Stimulated activated CD4-positive, alpha-beta T cell treated with anti-CD3 and anti-CD28 coated beads, Interleukin-12 subunit alpha, Interleukin-12 subunit beta, amount 100 ng/mL, for 48 hours (primary cell): ENCODE data around the gene TSPAN17.

Source experiments
- DNase-seq, 3 donors: peaks; one replicate each; pipeline ENCODE4 v3.0.0-alpha.2; 2020; ENCODE audit warnings: low read depth in 2 of 3, low spot score in 1 of 3

Gene TSPAN17

DNA sequence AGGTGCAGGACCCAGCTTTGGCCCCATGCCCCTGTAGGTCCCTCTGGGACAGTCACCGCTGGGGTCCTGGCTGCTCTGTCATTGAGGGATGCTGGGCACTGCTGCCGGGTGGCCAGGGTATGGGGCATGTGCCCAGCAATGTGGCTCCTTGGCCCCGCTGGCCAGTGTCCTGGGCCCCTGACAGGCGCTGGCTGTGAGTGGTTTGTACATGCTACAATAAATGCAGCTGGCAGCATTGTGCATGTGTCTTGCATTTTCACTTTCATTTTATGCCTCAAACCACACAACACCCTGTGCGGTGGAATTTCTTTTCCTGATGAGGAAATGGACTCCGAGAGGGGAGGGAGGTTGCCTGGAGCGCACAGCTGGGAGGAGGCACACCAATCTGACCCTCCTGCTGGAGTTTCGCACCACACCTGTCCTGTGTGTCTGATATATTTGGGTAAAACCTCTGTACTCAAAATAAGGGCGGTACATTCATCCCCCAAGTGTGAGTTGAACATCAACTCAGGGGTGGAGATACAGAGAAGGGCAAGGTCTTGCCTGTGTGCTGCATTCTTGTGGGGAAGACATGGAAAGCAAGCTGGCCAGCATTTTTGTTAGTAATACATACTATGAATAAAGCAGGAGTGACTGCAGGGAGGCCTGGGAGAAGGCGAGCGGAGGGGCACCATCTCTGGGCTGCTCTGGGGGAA is 11.7 kb downstream of the TSPAN17 start:
- DNase-seq, result no peak

GRCh38 chr5:176659512-176659839 is 12.2 kb downstream of the TSPAN17 start:
- DNase-seq, result no peak

DNA sequence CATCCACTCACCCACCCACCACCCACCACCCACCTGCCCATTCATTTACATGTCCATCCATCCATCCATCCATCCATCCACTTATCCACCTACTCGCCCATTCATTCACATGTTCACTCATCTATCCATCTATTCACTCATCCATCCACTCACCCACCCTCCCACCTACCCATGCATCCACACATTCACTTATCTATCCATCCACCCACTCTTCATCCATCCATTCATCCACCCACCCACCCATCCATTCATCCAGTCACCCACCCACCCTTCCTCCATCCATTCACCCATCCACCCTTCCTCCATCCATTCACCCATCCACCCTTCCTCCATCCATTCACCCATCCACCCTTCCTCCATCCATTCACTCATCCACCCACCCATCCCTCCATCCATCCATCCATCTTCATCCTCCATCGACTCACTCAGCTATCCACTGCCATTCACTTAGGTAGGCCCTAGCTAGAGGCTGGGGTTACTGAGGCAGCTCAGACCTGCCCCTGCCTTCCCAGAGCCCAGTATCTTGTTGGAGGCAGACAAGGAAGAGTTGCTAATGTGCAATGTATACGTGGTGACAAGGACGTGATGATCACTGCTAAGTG is 12.7 kb downstream of the TSPAN17 start:
- DNase-seq, result no peak

DNA sequence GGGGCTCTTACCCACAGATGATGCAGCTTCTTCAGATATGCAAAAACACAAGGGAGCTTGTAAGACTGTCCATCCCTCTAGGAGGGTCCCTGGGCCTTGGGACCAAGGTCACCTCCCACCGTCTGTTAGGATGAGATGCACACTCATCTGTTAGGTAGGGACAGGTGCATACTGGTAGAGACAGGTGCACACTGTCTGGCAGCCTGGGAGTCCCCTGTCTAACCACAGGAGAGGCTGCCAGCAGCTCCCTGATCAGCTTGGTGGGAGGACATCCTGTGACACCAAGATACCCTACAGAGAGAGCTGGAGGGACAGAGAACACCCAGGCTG is 13.2 kb downstream of the TSPAN17 start:
- DNase-seq, result no peak

GRCh38 chr5:176660860-176661641 is 13.8 kb downstream of the TSPAN17 start:
- peak; percentile 58 to 81 (median 74) for DNase-seq

GRCh38 chr5:176661676-176662075 is 14.4 kb downstream of the TSPAN17 start:
- DNase-seq, result no peak

DNA sequence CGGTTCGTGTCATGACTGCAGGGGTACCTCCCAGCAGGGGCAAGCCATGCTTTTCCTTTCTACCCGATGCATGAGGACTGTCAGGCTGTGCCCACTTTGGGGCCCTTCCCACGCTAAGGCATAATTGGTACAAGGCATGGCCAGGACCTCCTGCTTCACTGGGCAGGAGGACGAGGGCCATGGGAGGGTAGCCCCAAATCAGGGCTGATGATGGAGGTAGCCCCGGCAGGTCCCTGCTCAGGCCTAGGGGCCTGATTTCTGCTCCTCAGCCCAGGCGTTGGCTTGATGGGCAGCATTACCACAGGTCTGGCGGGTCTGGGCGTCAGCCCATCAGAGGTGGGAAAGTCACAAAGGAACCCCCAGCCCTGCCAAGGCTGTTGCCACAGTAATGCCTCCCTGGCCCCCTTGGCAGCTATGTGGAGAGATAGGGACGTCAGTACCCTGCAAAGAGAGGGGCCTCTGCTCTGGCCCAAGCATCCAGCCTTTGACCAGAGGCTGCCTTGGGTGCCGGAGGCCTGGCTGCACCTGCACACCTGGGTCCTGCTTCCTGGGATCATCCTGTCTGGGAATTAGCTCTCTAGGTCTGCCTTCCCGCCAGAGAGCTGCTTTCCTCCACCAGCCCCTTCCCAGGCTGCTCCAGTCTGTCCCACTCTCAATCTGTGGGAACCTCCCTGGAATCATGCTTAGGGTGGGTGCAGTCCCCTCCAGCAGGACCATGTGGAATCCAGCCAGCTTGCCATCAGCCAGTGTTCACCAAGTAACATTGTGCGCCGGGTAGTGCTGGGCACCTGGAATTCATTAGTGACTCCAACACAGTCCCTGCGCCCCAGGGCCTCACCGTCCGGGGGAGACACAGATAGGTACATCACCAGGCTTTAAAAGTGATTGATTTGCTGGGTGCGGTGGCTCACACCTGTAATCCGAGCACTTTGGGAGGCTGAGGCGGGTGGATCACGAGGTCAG is 15.4 kb downstream of the TSPAN17 start:
- no peak for DNase-seq

DNA sequence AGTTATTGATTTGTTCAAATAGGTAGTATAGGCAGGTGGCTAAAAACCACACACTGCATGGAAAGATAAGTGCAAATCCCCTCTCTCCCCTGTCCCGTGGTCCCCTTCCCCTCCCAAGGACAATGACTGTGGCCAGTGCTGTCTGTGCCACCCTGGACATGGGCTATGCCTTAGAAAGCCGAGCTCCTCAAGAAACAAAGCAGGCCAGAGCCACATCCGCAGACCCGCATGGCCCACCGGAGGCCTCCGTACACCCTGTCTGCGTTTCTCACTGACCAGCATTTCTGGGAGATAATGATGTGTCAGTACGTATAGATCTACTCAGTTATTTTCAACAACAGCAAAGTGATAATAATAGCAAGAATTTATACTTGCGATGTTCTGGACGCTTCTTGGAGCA is 16.3 kb downstream of the TSPAN17 start:
- DNase-seq, result no peak

- DNase-seq, result no peak
Observed at GRCh38 chr5:176664479-176664878, 17.2 kb downstream of the TSPAN17 start.

GRCh38 chr5:176664886-176665285 is 17.6 kb downstream of the TSPAN17 start:
- no peak for DNase-seq

DNA sequence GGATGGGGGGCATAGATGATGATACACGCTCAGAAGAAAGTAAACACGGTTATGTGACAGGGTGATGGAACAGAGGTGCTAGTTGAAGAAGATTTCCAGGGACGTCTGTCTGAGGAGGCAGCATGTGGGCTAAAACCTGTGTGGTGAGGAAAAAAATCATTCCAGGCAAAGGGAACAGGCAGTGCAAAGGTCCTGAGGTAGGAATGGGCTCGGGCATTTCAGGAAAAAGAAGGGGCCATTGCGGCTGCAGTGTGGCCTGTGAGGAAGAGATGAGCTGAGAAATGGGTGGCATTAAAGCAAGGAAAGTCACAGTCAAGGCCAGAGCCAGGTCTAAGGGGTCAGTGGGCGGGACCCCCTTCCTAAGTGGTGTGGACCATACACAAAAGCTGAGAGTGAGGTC is 18.2 kb downstream of the TSPAN17 start:
- no peak for DNase-seq

- no peak for DNase-seq
Observed at GRCh38 chr5:176667637-176668036, 20.4 kb downstream of the TSPAN17 start.

DNA sequence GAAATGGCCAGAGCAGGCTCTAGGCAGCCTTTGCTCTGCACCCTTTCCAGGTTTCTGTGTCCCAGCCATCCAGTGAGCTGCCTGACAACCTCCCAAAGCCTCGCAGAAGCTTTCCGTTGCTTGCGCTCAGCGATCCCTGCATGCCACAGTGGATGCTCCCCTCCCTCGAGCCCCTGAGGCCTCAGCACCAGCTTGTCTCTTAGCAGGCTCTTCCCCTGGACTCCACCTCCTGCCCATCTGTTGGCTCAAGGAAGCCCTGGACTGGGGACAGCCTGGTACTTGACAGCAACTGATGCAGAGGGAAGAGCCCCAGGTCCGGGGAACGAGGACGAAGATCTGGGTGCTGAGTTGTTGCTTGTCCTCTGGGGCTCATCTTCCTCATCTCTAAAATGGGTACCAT is 23.2 kb downstream of the TSPAN17 start:
- DNase-seq, result no peak

- DNase-seq, result no peak
Observed at GRCh38 chr5:176671399-176671798, 24.1 kb downstream of the TSPAN17 start.

DNA sequence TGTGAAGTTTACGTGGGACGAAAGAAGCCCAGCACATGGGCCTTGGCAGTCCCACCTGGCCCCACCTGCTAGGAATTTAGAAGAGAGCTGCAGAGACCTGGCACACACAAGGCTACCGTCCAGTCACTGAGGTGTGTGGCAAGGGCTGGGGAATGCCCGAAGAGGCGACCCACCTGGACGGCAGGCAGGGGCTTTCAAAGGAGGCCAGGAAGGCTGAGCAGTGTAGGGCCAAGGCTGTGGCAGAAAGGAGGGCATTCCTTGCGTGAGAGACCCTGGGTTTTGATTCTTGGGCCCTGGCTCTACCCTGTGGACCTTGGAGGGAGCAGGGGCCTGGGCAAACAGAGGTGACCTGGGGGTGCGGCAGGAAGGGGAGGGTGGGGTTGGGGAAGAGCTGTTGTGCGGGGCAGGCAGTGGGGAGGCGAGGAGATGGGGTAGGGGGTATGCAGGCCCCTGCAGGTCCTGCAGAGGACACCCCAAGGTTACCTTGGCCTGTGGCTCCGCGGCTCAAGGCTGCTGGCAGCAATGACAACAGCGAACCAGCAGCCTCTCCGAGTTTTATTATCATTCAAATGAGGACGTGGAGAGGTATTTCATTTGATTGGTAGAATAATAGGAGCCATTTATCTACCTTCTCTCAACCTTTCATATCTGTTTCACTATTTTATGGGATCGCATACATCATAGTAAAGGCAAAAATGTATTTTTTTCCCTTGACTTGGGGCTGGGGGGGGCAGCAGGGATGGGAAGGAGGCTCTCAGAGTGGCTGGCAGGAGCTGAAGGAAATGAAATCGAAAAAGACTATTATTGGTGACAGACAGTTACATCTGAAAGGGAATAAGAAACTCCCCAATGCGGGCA is 24.8 kb downstream of the TSPAN17 start:
- DNase-seq, result no peak

- DNase-seq, result no peak
Observed at GRCh38 chr5:176673651-176674583, 26.6 kb downstream of the TSPAN17 start.

DNA sequence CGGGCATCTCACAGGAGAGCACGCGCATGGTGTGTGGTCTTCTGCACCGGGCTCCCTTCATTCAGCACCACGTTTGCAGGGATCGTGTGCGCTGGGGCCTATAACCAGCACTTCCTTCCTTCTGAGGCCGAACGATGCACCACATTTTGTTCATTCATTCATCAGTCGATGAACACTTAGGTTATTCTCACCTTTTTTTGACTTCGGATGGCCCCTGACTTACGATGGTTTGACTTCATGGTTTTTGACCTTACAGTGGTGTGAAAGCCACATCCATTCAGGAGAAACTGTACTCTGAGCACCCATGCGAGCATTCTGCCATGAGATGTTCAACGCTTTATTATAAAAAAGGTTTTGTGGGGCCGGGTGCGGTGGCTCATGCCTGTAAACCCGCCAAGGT is 27.5 kb downstream of the TSPAN17 start:
- no peak for DNase-seq

DNA sequence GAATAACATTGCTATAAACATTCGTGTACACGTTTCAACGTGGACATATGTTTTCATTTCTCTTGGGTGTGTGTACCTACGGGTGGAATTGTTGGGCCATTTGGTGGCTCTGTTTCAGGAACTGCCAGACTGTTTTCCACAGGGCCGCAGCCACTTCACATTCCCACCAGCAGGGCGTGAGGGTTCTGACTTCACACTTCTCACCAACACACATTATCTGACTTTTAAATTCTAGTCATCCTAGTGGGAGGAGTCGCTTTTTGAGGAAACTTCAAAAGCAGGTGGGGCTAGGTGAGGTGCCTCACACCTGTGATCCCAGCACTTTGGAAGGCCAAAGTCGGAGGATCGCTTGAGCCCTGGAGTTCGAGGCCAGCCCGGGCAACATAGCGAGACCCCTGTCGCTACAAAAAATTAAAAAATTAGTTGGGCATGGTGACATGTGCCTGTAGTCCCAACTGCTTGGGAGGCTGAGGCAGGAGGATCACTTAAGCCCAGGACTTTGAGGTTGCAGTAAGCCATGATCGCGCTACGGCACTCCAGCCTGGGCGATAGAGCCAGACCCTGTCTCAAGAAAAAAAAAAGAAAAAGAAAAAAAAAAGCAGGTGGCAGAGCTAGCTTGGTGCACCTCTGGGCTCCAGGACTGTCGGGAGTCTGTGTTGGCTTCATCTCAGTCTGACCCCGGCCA is 28.5 kb downstream of the TSPAN17 start:
- DNase-seq, result no peak

- DNase-seq, result no peak
Observed at GRCh38 chr5:176676361-176676824, 29.1 kb downstream of the TSPAN17 start.
